IMR-90 (cell line): ENCODE results near the gene SGMS1. TPM values are rescaled to one million over a fixed set of nuclear protein-coding genes. Genes with fewer than 3 reads are reported as not detected.

Source experiments
- ATAC-seq: fragments of 200-7000 bp; cut with Tn5 transposase; 2 replicates; pipeline ENCODE4 v1.9.1; 2020; ENCODE audit warnings: low read depth, mild to moderate bottlenecking, moderate library complexity
- BruUV-seq: library from RNA; stranded (reverse); fragments of 400-500 nt; replicated peaks from 2 replicates; lab custom pipeline; 2021; lab: Mats Ljungman, UMichigan
- CTCF ChIA-PET: fragments of 300-600 bp; formaldehyde crosslinking; extraction: SDS; loops from one replicate; lab custom pipeline; 2021; ENCODE audit warnings: antibody characterized with exemption; lab: Yijun Ruan, JAX
- POLR2A ChIA-PET: fragments of 300-600 bp; sonication (Branson Sonifier 250); formaldehyde crosslinking; loops from one replicate; lab custom pipeline; 2022; ENCODE audit warnings: antibody characterized with exemption; ENCODE audit not compliant: unreplicated experiment; lab: Charles Lee
- DNase-seq: peaks from one replicate; pipeline ENCODE4 v3.0.0; 2013
- H2AFZ ChIP-seq: replicated peaks from 2 replicates; pipeline ENCODE3; 2013; ENCODE audit warnings: low read length, mild to moderate bottlenecking; ENCODE audit not compliant: poor library complexity
- H2AK5ac ChIP-seq: 2 replicates; pipeline ENCODE4 v1.6.1; 2013; ENCODE audit warnings: low read depth, low read length, inconsistent platforms
- H2AK9ac ChIP-seq: replicated peaks from 2 replicates; pipeline ENCODE3; 2013; ENCODE audit warnings: mild to moderate bottlenecking, low read depth, low read length, moderate library complexity; ENCODE audit not compliant: poor library complexity
- H2BK120ac ChIP-seq: 2 replicates; pipeline ENCODE4 v1.6.1; 2013; ENCODE audit warnings: low read depth, low read length, inconsistent platforms
- H2BK15ac ChIP-seq: 3 replicates; pipeline ENCODE4 v1.6.1; 2013; ENCODE audit warnings: low read depth, low read length, inconsistent platforms
- H2BK20ac ChIP-seq: 2 replicates; pipeline ENCODE4 v1.6.1; 2013; ENCODE audit warnings: low read depth, mild to moderate bottlenecking, inconsistent platforms, low read length, moderate library complexity
- H2BK5ac ChIP-seq: 2 replicates; pipeline ENCODE4 v1.6.1; 2013; ENCODE audit warnings: mild to moderate bottlenecking, low read depth, low read length, inconsistent platforms; ENCODE audit not compliant: poor library complexity, severe bottlenecking
- H3K14ac ChIP-seq: replicated peaks from 2 replicates; pipeline ENCODE4 v1.6.1; 2013; ENCODE audit warnings: low read depth, low read length, inconsistent platforms
- H3K18ac ChIP-seq: 2 replicates; pipeline ENCODE4 v1.6.1; 2013; ENCODE audit warnings: low read depth, low read length, control low read depth
- H3K23ac ChIP-seq: 2 replicates; pipeline ENCODE4 v1.6.1; 2013; ENCODE audit warnings: low read depth, low read length, inconsistent platforms
- H3K27ac ChIP-seq: 2 replicates; pipeline ENCODE4 v1.5.1; 2013; ENCODE audit warnings: mild to moderate bottlenecking, control low read depth, low read length; ENCODE audit not compliant: insufficient read depth
- H3K27me3 ChIP-seq: 2 replicates; pipeline ENCODE4 v1.6.1; 2013; ENCODE audit warnings: low read length; ENCODE audit not compliant: control insufficient read depth, insufficient read depth
- H3K36me3 ChIP-seq: 2 replicates; pipeline ENCODE4 v1.6.1; 2013; ENCODE audit warnings: low read length, mixed read lengths; ENCODE audit not compliant: control insufficient read depth, insufficient read depth
- H3K4ac ChIP-seq: 2 replicates; pipeline ENCODE4 v1.6.1; 2013; ENCODE audit warnings: low read depth, low read length, inconsistent platforms
- H3K4me1 ChIP-seq: 2 replicates; pipeline ENCODE4 v1.6.1; 2013; ENCODE audit warnings: low read length, mixed read lengths; ENCODE audit not compliant: control insufficient read depth, insufficient read depth
- H3K4me2 ChIP-seq: 2 replicates; pipeline ENCODE4 v1.6.1; 2013; ENCODE audit warnings: low read depth, mild to moderate bottlenecking, control low read depth, low read length, moderate library complexity
- H3K4me3 ChIP-seq: 2 replicates; pipeline ENCODE4 v1.5.1; 2013; ENCODE audit warnings: low read depth, mild to moderate bottlenecking, control low read depth, low read length, moderate library complexity; ENCODE audit not compliant: insufficient read depth
- H3K56ac ChIP-seq: 2 replicates; pipeline ENCODE4 v1.6.1; 2013; ENCODE audit warnings: low read length, inconsistent platforms; ENCODE audit not compliant: insufficient read depth; ENCODE audit errors: extremely low read depth
- H3K79me1 ChIP-seq, 2 experiments: 2 replicates each; pipeline ENCODE4 v1.6.1; 2013; ENCODE audit warnings: low read length in 2 of 2, inconsistent platforms in 1 of 2, low read depth in 1 of 2
- H3K9ac ChIP-seq: 2 replicates; pipeline ENCODE4 v1.6.1; 2013; ENCODE audit warnings: low read depth, low read length, control low read depth
- H3K9me1 ChIP-seq: 2 replicates; pipeline ENCODE4 v1.6.1; 2013; ENCODE audit warnings: low read length, inconsistent platforms; ENCODE audit not compliant: insufficient read depth
- H3K9me3 ChIP-seq: 2 replicates; pipeline ENCODE4 v1.6.1; 2013; ENCODE audit warnings: low read length; ENCODE audit not compliant: control insufficient read depth, insufficient read depth
- H4K20me1 ChIP-seq: 2 replicates; pipeline ENCODE4 v1.6.1; 2013; ENCODE audit warnings: low read length, inconsistent platforms; ENCODE audit not compliant: insufficient read depth
- H4K5ac ChIP-seq: 2 replicates; pipeline ENCODE4 v1.6.1; 2013; ENCODE audit warnings: mild to moderate bottlenecking, low read depth, low read length, control low read depth
- H4K8ac ChIP-seq, 2 experiments: 2 replicates each; pipeline ENCODE4 v1.6.1; 2013; ENCODE audit warnings: low read depth in 2 of 2, low read length in 2 of 2, control low read depth in 1 of 2, inconsistent platforms in 1 of 2
- H4K91ac ChIP-seq: 2 replicates; pipeline ENCODE4 v1.6.1; 2013; ENCODE audit warnings: low read depth, low read length, inconsistent platforms; ENCODE audit not compliant: insufficient read depth
- BHLHE40 ChIP-seq: fragments of 150-350 bp; IDR thresholded peaks from 2 replicates; pipeline ENCODE4 v1.6.1; 2016; ENCODE audit warnings: mild to moderate bottlenecking, low read depth, low read length
- CEBPB ChIP-seq: IDR thresholded peaks from 2 replicates; pipeline ENCODE4 v1.6.1; 2012; ENCODE audit warnings: low read depth, low read length, improper control_type of control experiment
- CHD1 ChIP-seq: IDR thresholded peaks from 2 replicates; pipeline ENCODE4 v1.6.1; 2012; ENCODE audit warnings: low read depth, low read length, improper control_type of control experiment
- CTCF ChIP-seq: conservative IDR thresholded peaks from 2 replicates; pipeline ENCODE4 v1.5.1; 2012; ENCODE audit warnings: mild to moderate bottlenecking, low read depth, low read length, improper control_type of control experiment
- ELK1 ChIP-seq: fragments of 150-350 bp; IDR thresholded peaks from 2 replicates; pipeline ENCODE4 v1.6.1; 2016; ENCODE audit warnings: low read depth, mild to moderate bottlenecking, low read length, moderate library complexity, borderline replicate concordance
- MXI1 ChIP-seq: IDR thresholded peaks from 2 replicates; pipeline ENCODE4 v1.6.1; 2012; ENCODE audit warnings: low read depth, mild to moderate bottlenecking, low read length, moderate library complexity, borderline replicate concordance
- NFE2L2 ChIP-seq: fragments of 150-350 bp; IDR thresholded peaks from 2 replicates; pipeline ENCODE4 v1.6.1; 2016; ENCODE audit warnings: low read depth, mild to moderate bottlenecking, low read length
- RAD21 ChIP-seq: IDR thresholded peaks from 2 replicates; pipeline ENCODE4 v1.6.1; 2012; ENCODE audit warnings: low read length, improper control_type of control experiment
- RCOR1 ChIP-seq: IDR thresholded peaks from 2 replicates; pipeline ENCODE4 v1.6.1; 2012; ENCODE audit warnings: mild to moderate bottlenecking, low read length, improper control_type of control experiment; ENCODE audit not compliant: insufficient replicate concordance
- USF2 ChIP-seq: fragments of 150-350 bp; IDR thresholded peaks from 2 replicates; pipeline ENCODE4 v1.6.1; 2017; ENCODE audit warnings: mild to moderate bottlenecking, antibody characterized with exemption, low read length, low read depth
- WGBS, 2 experiments: methylation state at CpG; one replicate each; pipeline versions ENCODE4 v1.1.5 to v1.1.7; 2013; ENCODE audit warnings: missing lambda C conversion rate in 2 of 2; ENCODE audit not compliant: insufficient read length in 1 of 2; ENCODE audit errors: extremely low coverage in 2 of 2; 5-methylcytosine and 5-hydroxymethylcytosine counted together
- dilution Hi-C: fragments of 300-500 bp; cut with HindIII; formaldehyde crosslinking; loops from one replicate; pipeline ENCODE4 v1.14.3; 2018; ENCODE audit warnings: low sequenced_read_pairs; ENCODE audit not compliant: unreplicated experiment
- in situ Hi-C: fragments of 300-500 bp; cut with MboI; formaldehyde crosslinking; loops from 3 replicates; pipeline ENCODE4 v1.14.3; 2019; ENCODE audit warnings: low sequenced_read_pairs, inconsistent platforms, mixed read lengths
- intact Hi-C: fragments of 100-400 bp; cut with micrococcal nuclease; formaldehyde crosslinking; loops from 2 replicates; pipeline ENCODE4 v1.10.0; 2022
- polyA plus RNA-seq, 3 experiments: library from polyadenylated mRNA; depleted of rRNA; stranded (reverse); fragments of >200 nt; gene quantifications; 2 replicates each; pipeline ENCODE4 v1.2.3, GENCODE V29; 2012; ENCODE audit warnings: low replicate concordance in 1 of 3
- total RNA-seq: library from RNA; depleted of rRNA; stranded (reverse); fragments of >200 nt; gene quantifications from 2 replicates; pipeline ENCODE4 v1.2.3, GENCODE V29; 2012

The SGMS1 gene
- total and polyA plus RNA-seq, 2 of the 4 experiments (the other 2 are of a cell fraction), result 9.8 to 30.8 TPM

- no peak for TF ChIP-seq USF2
- no peak for TF ChIP-seq ELK1
- no peak for TF ChIP-seq CHD1
- no peak for TF ChIP-seq MXI1
- TF ChIP-seq CEBPB, result peak; percentile 5; the same call in 1 of the 2 replicates
- TF ChIP-seq NFE2L2, result no peak
- no peak for TF ChIP-seq CTCF
- no peak for TF ChIP-seq RCOR1
- no peak for TF ChIP-seq RAD21
- peak; percentile 14; the same call in 1 of the 2 replicates for TF ChIP-seq BHLHE40
- DNase-seq (peak; percentile 75), ATAC-seq (peak; percentile 83)
- Histone ChIP-seq H4K8ac (no peak overlapping the region), H2AK5ac (no peak overlapping the region), H3K4me3 (no peak overlapping the region), H3K4ac (no peak overlapping the region), H3K18ac (peak overlapping the region; percentile 31; the same call in 1 of the 2 replicates), H3K23ac (no peak overlapping the region), H4K20me1 (peaks cover 14% of the 10 kb centered on the region; the same call in 1 of the 2 replicates), H3K14ac (0 out of 2 replicates have a peak overlapping the region, but pooled peaks have one; percentile 18), H3K9ac (no peak overlapping the region), H3K36me3 (no peaks in the 10 kb centered on the region), H3K9me1 (peaks cover 6% of the 10 kb centered on the region), H2AK9ac (no peak overlapping the region), H3K9me3 (no peaks in the 10 kb centered on the region), H2BK5ac (peak overlapping the region; percentile 0), H4K91ac (peak overlapping the region; percentile 7; the same call in 1 of the 2 replicates), H3K27ac (no peak overlapping the region), H2BK15ac (0 out of 3 replicates have a peak overlapping the region, but pooled peaks have one; percentile 12), H2BK120ac (no peak overlapping the region), H3K56ac (no peak overlapping the region), H3K79me1 (peaks cover 10 to 36% of the 10 kb centered on the region in 2 experiments; a peak in 3 of 4 replicates), H3K27me3 (no peaks in the 10 kb centered on the region), H3K4me1 (peaks cover 9% of the 10 kb centered on the region), H2BK20ac (no peak overlapping the region), H2AFZ (no peak overlapping the region), H4K5ac (no peak overlapping the region), H3K4me2 (peak overlapping the region; percentile 54)
- in situ Hi-C loops, result no loop called here
- intact Hi-C loops, result no loop called here
- dilution Hi-C loops, result no loop called here
- CTCF ChIA-PET, result interaction anchor here (0.8 kb wide), 1 partner anchor 8 kb away, joined by 3 read pairs; no protein-coding TSS in a partner anchor
- BruUV-seq, result no TSS peak
- WGBS, 2 experiments, result no CpG with 5 or more reads among the region's 7 CpGs
- POLR2A ChIA-PET, result no interaction called here
These were observed 45.9 kb downstream of the SGMS1 start for GRCh38 chr10:50577681-50578350.
